ENCODE results near the gene MEIKIN.

MEIKIN gene

DNA sequence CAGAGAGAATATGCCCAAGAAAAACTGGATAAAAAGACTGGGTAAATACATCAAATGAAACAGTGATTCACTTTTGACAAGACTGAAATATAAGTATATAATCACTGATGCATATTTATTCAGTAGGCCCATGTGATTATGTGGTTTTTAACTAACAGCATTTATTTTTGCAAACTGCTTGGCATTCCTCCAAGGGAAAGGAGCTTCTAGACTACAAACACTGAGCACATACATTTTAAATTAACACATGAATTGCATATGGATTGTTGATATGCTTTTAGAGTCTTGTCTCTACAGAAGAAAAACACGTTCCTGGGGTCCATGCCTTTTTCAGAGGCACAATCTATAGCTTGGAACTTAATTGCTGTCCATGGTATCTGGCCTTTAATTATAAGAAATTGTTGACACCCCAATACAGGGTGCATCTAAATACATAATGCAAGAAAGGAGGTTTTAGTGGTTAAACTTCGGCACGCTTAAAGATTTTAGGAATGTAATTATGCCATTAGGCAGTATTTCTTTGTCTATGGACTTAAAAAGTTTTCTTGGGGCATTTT is 6.9 kb upstream of the MEIKIN start:
- Histone ChIP-seq H3K4me2 (no peak overlapping the region), H4K20me1 (ENCODE audit: insufficient read depth) (no peaks in the 10 kb centered on the region), H3K4me1 (ENCODE audit: low read depth, poor library complexity, severe bottlenecking) (no peaks in the 10 kb centered on the region), H3K79me2 (ENCODE audit: insufficient read depth, low read depth) (no peaks in the 10 kb centered on the region), H3K27me3 (ENCODE audit: insufficient read depth, low read depth) (no peaks in the 10 kb centered on the region), H3K36me3 (ENCODE audit: insufficient read depth) (no peaks in the 10 kb centered on the region), H3K9ac (no peak overlapping the region), H3K27ac (no peak overlapping the region), H3K4me3 (IDR thresholded peaks at IDR 0.05; ENCODE audit: insufficient read depth, low read depth, low read length) (no peak overlapping the region), H2AFZ (ENCODE audit: low read depth) (no peak overlapping the region)
- TF ChIP-seq, protein P1, sequence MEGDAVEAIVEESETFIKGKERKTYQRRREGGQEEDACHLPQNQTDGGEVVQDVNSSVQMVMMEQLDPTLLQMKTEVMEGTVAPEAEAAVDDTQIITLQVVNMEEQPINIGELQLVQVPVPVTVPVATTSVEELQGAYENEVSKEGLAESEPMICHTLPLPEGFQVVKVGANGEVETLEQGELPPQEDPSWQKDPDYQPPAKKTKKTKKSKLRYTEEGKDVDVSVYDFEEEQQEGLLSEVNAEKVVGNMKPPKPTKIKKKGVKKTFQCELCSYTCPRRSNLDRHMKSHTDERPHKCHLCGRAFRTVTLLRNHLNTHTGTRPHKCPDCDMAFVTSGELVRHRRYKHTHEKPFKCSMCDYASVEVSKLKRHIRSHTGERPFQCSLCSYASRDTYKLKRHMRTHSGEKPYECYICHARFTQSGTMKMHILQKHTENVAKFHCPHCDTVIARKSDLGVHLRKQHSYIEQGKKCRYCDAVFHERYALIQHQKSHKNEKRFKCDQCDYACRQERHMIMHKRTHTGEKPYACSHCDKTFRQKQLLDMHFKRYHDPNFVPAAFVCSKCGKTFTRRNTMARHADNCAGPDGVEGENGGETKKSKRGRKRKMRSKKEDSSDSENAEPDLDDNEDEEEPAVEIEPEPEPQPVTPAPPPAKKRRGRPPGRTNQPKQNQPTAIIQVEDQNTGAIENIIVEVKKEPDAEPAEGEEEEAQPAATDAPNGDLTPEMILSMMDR (conservative IDR thresholded peaks at IDR 0.05; ENCODE audit: low read depth, low read length) = no peak

DNA sequence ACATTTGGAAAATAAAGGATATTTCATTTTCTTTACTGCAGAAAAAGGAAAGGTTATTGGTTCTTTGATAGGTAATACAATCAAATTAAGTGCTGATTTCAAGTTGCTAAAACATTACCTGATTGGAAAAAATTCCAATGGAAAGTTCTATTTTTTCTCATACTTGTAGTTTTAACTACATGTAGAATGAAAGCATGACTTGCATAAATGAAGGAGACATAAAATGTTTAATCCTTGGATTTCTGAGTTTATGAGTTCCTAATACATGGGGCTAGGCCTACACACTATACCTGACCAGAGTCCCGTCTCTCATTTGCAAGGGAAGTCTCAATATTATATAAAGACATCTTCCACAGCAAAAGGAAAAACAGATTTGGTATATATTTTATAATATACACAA is 5.2 kb upstream of the MEIKIN start:
- Histone ChIP-seq H3K4me2 (no peak overlapping the region), H3K27me3 (ENCODE audit: insufficient read depth, low read depth) (no peaks in the 10 kb centered on the region), H2AFZ (ENCODE audit: low read depth) (no peak overlapping the region), H3K4me1 (ENCODE audit: low read depth, poor library complexity, severe bottlenecking) (no peaks in the 10 kb centered on the region), H3K79me2 (ENCODE audit: insufficient read depth, low read depth) (no peaks in the 10 kb centered on the region), H3K4me3 (IDR thresholded peaks at IDR 0.05; ENCODE audit: insufficient read depth, low read depth, low read length) (no peak overlapping the region), H4K20me1 (ENCODE audit: insufficient read depth) (no peaks in the 10 kb centered on the region), H3K36me3 (ENCODE audit: insufficient read depth) (no peaks in the 10 kb centered on the region), H3K27ac (no peak overlapping the region), H3K9ac (no peak overlapping the region)
- TF ChIP-seq, protein P1 (conservative IDR thresholded peaks at IDR 0.05; ENCODE audit: low read depth, low read length) = no peak

DNA sequence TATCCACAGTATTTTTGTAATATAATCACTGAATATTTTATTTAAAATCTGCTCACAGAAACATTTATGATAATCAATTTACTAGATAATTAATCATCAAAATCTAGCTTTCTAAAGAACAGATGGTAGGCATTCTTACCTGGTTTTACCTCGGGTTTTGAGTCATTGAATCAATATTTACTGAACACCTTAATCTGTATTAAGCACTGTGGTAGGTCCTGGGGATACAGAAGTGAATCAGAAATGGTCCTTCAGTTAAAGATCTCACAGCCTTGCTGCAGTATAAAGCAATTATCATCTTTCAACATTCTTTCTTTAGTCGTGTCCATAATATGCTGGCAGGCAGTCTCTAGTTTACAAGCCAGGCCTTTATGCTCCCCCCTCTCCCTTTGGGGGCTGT is 2.0 kb upstream of the MEIKIN start:
- no peak overlapping the region for H2AFZ ChIP-seq (ENCODE audit: low read depth)
- TF ChIP-seq, protein P1 (conservative IDR thresholded peaks at IDR 0.05; ENCODE audit: low read depth, low read length) = no peak
- no peaks in the 10 kb centered on the region for H3K36me3 ChIP-seq (ENCODE audit: insufficient read depth)
- no peaks in the 10 kb centered on the region for H4K20me1 ChIP-seq (ENCODE audit: insufficient read depth)
- no peak overlapping the region for H3K9ac ChIP-seq
- no peaks in the 10 kb centered on the region for H3K4me1 ChIP-seq (ENCODE audit: low read depth, poor library complexity, severe bottlenecking)
- no peaks in the 10 kb centered on the region for H3K27me3 ChIP-seq (ENCODE audit: insufficient read depth, low read depth)
- H3K4me3 ChIP-seq (IDR thresholded peaks at IDR 0.05; ENCODE audit: insufficient read depth, low read depth, low read length) = no peak overlapping the region
- no peaks in the 10 kb centered on the region for H3K79me2 ChIP-seq (ENCODE audit: insufficient read depth, low read depth)
- H3K4me2 ChIP-seq = no peak overlapping the region
- no peak overlapping the region for H3K27ac ChIP-seq

DNA sequence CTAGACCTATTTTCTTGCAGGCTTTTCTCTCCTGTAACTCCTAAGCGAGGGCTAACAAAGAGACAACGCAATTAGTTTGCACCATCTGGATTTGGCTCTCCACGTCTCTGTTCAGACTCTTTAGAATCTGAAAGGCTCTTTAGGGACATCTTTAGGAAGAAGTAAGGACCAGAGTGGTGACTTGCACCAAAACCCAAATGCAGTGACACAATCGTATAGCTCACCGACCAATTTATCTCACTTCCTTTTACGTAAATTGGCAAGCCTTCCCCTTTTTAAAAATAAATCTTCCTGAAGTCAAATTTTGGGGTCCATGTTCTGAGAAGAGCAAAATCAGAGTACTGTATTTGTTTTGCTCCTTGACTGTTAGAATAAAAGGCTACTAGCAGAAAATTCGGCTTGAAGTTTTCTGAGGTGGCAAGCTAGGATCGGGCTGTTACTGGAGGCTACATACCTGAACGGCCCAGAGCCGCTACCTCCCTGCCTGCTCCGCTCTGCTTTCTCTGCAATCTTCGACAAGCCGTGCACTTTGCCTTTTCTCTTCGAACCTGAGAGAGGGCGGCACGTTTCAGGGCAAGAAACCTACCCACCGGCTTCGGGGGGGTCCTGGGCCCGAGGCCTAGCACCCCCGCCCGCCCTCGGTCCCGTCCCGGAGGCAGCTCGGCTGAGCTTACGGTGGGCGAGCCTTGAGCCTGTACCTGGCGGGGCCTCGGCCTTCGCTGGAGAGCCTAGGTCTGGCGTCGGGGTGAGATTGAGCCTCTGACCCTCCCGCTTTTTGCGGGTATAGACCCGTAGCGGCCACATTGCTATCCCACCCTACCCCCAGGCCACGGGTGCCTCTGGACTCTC is 537 bp downstream of the MEIKIN start:
- Histone ChIP-seq H3K9ac (no peak overlapping the region), H3K27ac (no peak overlapping the region), H3K27me3 (ENCODE audit: insufficient read depth, low read depth) (no peaks in the 10 kb centered on the region), H3K4me3 (IDR thresholded peaks at IDR 0.05; ENCODE audit: insufficient read depth, low read depth, low read length) (no peak overlapping the region), H3K4me1 (ENCODE audit: low read depth, poor library complexity, severe bottlenecking) (no peaks in the 10 kb centered on the region), H3K36me3 (ENCODE audit: insufficient read depth) (no peaks in the 10 kb centered on the region), H3K4me2 (no peak overlapping the region), H4K20me1 (ENCODE audit: insufficient read depth) (no peaks in the 10 kb centered on the region), H2AFZ (ENCODE audit: low read depth) (no peak overlapping the region), H3K79me2 (ENCODE audit: insufficient read depth, low read depth) (no peaks in the 10 kb centered on the region)
- TF ChIP-seq, protein P1 (conservative IDR thresholded peaks at IDR 0.05; ENCODE audit: low read depth, low read length) = no peak
